NOMO-1 treated with DMSO at 0.1 percent for 48 hours (cell line): ENCODE results near the gene PTGIS.
A peak's percentile ranks its signal among the peaks of the same experiment; 100 is the strongest.

Source experiments
- DNase-seq: peaks from one replicate; lab custom pipeline; 2025; ENCODE audit not compliant: unreplicated experiment; lab: John Stamatoyannopoulos, UW

The PTGIS gene

DNA sequence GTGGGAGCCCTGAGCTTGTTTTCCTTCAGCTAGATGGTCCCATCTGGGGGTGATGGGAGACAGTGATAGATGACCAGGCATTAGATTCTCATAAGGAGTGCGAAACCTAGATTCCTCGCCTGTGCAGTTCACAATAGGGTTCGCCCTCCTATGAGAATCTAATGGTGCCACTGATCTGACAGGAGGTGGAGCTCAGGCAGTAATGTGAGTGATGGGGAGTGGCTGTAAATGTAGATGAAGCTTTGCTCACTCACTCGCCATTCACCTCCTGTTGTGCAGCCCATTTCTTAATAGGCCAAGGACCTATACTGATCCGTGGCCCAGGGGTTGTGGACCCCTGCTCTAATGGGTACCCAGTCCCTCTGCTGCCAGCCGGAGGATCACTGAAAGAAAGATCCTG, 64.8 kb downstream of the PTGIS start:
- no peak for DNase-seq

- no peak for DNase-seq
Measured at GRCh38 chr20:49501917-49502316, 66.0 kb downstream of the PTGIS start.

- DNase-seq: no peak
Measured at GRCh38 chr20:49497398-49497669, 70.6 kb downstream of the PTGIS start.

- DNase-seq: no peak
Measured at GRCh38 chr20:49496553-49497397, 71.2 kb downstream of the PTGIS start.

GRCh38 chr20:49496043-49496442, 71.9 kb downstream of the PTGIS start:
- no peak for DNase-seq

DNA sequence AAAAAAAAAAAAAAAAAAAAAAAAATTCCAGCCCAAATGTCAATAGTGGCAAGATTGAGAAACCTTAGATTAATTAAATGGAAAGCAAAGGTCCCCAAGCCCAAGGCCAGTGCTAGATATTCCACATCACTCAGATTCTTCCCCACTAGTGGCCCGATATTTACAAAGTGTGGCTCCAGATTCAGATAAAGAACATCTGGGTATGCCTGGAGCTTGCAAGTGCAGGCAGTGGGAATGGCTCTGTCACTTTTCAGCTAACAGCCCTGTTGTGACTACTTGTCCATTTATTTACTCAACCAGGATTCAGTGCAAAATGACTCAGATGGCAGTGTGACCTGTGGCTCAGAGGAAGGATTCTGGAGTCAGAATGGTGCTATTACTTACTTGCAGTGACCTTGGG, 77.2 kb downstream of the PTGIS start:
- no peak for DNase-seq

DNA sequence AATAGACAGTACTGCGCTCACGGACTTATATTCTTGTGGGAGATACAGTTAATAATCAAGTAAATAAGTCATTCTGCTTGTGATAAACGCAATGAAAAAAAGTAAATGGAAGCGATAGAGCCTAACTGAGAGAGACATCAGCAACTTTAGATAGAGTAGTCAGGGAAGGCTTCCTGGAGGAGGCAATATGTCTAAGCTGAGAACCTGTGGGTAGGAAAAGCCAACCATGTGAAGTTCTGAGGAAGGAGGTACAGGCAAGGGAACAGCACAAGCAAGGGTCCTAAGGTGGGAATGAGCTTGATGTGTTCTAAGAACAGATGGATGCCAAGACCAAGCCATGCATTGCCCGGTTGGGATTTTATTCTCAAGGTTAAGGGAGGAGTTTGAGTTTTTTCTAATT, 78.2 kb downstream of the PTGIS start:
- DNase-seq: no peak

GRCh38 chr20:49486064-49486463, 81.9 kb downstream of the PTGIS start:
- no peak for DNase-seq

- DNase-seq: no peak
Measured at GRCh38 chr20:49485563-49485962, 82.4 kb downstream of the PTGIS start.

DNA sequence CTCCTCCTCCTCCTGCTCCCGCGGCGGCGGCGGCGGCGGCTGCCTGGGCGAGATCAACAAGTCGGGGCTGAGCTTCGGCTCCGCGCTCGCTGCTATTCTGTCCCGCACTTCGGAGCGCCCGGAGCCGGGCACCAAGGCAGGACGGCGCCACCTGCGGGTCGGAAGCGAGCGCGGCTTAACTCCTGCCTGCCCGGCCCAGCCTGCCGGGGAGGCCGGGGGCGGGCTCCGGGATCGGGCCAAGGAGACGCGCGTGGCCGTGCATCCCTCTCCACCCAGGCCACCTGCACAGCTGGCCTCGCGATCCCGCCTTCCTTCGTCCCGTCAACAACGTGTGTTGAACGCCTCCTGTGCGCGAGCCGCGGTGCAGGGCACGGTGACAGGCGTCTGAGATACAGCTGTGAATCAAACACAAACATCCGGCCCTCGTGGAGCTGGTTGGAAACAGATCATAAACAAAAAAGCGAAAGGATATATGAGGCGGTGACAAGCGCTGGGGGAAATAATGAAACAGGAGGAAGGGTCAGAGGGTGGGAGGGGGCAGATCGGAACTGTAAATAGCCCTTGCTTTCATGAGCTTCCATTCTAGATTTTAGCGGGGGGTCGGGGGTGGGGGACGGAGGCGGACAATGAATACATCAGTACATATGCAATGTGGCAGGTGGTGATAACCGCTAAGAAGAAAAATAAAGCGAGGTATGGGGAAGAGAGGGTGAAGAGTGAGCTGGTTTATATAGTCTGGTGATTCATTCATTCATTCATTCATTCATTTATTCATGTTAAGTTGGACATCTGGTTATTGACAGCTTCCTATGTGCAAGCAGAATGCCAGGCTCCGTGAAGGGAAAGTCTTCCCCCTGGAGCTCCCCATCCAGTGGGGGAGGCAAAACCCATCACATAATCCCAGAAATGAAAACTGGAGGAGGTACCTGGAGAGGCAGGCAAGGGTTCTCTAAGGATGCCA, 83.5 kb downstream of the PTGIS start:
- peak; percentile 63 for DNase-seq

DNA sequence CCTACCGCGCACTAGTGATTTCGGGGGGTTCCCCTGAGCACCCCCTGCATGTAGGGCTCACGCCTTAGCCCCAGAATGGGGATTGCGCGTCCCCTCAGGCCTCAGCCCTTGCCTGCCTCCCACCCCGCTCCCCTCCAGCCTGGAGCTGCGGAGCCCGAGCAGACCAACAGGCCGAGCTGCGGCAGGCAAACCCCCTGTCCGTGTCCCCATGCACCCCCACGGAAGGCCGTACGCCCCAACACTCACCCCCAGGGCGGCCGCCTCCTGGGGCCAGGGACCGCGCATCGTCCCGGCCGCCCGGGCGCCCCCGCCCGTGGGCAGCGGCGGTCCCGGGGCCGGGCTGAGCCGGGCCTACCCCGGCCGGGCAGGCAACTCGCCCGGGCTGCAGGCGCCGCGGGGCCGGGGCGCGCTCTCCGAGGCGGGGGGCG, 84.2 kb downstream of the PTGIS start:
- no peak for DNase-seq

- DNase-seq: no peak
Measured at GRCh38 chr20:49483018-49483695, 84.8 kb downstream of the PTGIS start.

- DNase-seq: peak; percentile 10
Measured at GRCh38 chr20:49482621-49483017, 85.3 kb downstream of the PTGIS start, which contains the start of gene KCNB1. Gene KCNB1, minus strand, starts transcription at chr20:49482668. Its CDS starts 188 bp downstream, at chr20:49482480.

GRCh38 chr20:49482173-49482572, 85.8 kb downstream of the PTGIS start:
- no peak for DNase-seq

DNA sequence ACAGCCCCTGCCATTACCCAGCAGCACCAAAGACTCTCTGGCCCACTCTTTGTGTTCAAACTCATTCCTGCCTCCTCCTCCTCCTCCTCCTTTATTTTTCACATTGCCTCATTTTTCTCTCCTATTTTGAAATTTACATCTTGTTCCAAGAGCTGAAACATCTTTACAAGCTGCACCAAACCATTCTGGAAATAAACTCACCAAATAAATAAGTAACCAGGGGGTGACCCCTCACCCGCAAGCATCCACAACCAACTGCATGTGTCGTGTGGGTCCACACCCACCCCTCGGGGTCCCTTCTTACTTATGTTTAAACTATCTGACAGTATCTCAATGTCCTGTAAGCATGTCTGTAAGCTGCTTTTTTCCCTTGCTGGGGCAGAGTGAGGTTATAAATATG, 86.8 kb downstream of the PTGIS start:
- no peak for DNase-seq

GRCh38 chr20:49480236-49480635, 87.7 kb downstream of the PTGIS start:
- no peak for DNase-seq

DNA sequence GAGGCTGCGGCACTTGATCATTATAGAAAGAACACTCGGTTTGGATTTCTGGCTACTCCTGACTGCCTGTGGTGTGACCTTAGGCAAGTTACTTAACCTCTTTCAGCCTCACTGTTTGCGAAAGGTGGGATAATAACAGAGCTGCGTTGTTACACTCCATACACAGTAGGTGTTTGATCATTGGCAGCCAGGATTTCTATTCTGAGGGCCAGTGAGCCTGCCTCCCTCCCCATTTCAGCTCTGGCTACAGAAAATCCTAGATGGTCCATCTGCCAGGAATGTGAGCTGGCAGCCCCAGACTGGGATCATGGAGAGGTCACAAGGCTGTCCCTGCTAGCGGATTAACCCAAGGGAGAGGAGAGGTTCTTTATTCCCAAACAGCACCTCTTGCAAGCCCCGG, 88.2 kb downstream of the PTGIS start:
- no peak for DNase-seq

DNA sequence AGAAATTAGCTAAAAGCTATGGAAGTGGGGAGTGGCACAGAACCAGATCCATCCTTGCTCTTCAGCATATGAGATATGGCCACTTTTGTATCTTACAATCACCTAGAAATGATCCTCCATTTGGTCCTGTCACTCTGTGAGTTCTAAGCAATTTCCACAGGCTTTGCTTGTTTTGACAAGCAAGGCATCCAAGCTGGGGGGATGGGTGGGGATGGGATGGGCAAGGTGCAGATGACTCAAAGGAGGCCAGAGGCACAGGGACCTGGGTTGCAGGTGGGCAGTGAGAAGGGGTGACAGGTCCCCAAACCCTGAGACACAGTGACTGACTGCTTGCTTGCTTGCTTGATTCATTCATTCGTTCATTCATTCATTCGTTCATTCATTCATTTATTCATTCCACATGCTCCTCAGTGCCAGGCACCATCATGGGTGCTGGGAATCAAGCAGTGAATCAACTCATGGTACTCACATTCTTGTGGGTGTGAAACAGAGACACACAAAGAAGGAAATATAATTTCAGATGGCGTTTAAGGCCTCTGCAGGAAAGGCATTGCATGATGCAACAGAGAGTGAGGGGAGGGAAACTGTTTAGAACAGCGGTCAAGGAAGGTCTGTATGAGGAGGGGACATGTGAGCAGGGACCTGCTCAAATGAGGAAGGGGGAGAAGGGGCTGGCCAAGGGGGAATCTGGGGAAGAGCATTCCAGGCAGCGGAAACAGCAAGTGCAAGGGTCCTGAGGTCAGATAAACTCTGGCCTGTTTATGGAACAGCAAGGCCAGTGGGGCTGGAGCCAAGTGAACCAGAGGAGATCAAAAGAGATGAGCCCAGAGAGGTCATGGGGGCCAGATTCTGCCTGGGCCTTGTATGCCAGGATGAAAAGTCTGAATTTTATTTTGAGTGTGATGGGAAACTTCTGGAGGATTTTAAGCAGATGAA, 88.9 kb downstream of the PTGIS start:
- no peak for DNase-seq

DNA sequence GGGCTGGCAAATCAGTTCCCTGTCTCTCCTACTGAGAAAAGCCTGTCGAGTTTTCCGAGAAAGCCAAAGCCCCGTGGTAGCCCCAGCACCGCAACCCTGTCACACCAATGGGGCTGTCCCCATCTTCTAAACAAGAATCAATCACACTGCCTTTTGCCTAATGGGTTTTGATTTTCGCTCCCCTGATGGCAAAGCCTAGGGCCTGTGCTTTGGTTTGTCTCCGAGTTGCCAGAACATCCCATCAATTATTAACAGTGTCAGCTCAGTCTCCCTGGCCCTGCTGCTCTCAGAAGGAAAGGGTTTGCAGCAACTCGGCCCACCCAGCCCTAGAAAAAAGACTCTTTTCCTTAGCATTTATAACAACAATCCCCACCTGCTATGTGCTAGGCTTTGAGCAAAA, 89.7 kb downstream of the PTGIS start:
- DNase-seq: no peak

DNA sequence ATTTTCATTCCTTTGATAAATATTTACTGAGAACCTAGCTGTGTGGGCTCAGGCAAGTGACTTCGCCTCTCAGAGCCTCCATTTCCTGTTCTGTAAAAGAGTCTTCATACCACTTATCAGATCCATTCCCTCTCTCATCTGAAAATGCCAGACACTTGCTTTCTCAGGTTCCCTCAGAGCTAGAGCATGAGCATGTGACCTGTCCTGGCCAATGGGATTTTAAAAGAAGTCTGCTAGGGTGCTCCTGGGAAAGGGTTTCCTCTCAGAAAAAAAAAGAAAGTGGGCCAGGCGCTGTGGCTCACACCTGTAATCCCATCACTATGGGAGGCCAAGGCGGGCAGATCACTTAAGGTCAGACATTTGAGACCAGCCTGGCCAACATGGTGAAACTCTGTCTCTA, 90.7 kb downstream of the PTGIS start:
- DNase-seq: no peak

DNA sequence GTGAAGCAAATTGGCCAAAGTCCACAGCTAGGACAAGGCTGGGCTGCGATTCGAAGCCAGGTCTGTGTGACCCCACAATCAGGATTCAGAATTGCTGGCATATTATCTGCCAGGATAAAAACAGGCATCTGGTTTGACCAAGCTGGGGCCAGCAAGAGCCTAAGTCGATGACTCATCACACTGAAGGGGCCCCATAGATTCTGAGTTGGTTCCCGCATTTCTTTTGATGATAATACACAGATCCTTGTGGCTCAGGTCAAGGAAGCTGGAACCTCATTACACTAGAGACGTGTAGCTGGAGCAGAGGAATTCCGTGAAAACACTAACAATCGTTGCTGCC, 92.0 kb downstream of the PTGIS start:
- no peak for DNase-seq
